B cell (primary cell): ENCODE results near the gene PTPN14. TPM values are rescaled to one million over a fixed set of nuclear protein-coding genes. Genes with fewer than 3 reads are reported as not detected.

Experiments used
- ATAC-seq: fragments of 200-7000 bp; cut with Tn5 transposase; one replicate; pipeline ENCODE4 v1.10.0; 2021; ENCODE audit warnings: low read depth, mild to moderate bottlenecking, moderate number of reproducible peaks, moderate library complexity
- CTCF ChIA-PET: fragments of 350-600 bp; sonication (Branson Sonifier 250); formaldehyde crosslinking; loops from one replicate; lab custom pipeline; 2021; ENCODE audit warnings: antibody characterized with exemption, inconsistent platforms; lab: Charles Lee
- POLR2A ChIA-PET: fragments of 350-600 bp; sonication (Branson Sonifier 250); formaldehyde crosslinking; loops from one replicate; lab custom pipeline; 2021; ENCODE audit warnings: antibody characterized with exemption; lab: Charles Lee
- DNase-seq: peaks from one replicate; pipeline ENCODE4 v3.0.0; 2013
- H2AFZ ChIP-seq: 2 replicates; pipeline ENCODE4 v1.6.1; 2012; ENCODE audit warnings: mild to moderate bottlenecking, low read depth, low read length; ENCODE audit not compliant: insufficient read depth, poor library complexity, severe bottlenecking
- H3K27ac ChIP-seq, 2 donors: 1 replicate in 1 of 2; 2 replicates in 1 of 2; pipeline ENCODE4 v1.5.1; 2012 to 2013; ENCODE audit warnings: low read length in 2 of 2, mild to moderate bottlenecking in 2 of 2, moderate library complexity in 1 of 2
- H3K27me3 ChIP-seq, 4 experiments: fragments of 200-600 bp in 1 of 4; sonication (generic) in 1 of 4; replicated peaks in 1 of 4; 1 replicate in 2 of 4; 2 replicates in 2 of 4; pipeline versions ENCODE4 v1.6.1 to v1.7.0; 2013 to 2016; ENCODE audit warnings: low read length in 3 of 4, mild to moderate bottlenecking in 2 of 4, mixed read lengths in 1 of 4, moderate library complexity in 1 of 4; ENCODE audit not compliant: insufficient read depth in 4 of 4, control insufficient read depth in 3 of 4; ENCODE audit errors: control extremely low read depth in 1 of 4
- H3K36me3 ChIP-seq, 2 experiments: replicated peaks in 1 of 2; 1 replicate in 1 of 2; 2 replicates in 1 of 2; pipeline versions ENCODE4 v1.6.1 to v1.7.1; 2013; ENCODE audit warnings: low read length in 1 of 2; ENCODE audit not compliant: insufficient read depth in 2 of 2, control insufficient read depth in 1 of 2; ENCODE audit errors: control extremely low read depth in 1 of 2, extremely low read depth in 1 of 2
- H3K4me1 ChIP-seq, 2 donors: fragments of 200-600 bp in 1 of 2; sonication (generic) in 1 of 2; 1 replicate in 1 of 2; 2 replicates in 1 of 2; pipeline versions ENCODE4 v1.5.1 to v1.6.1; 2013 to 2017; ENCODE audit warnings: low read length in 2 of 2; ENCODE audit not compliant: control insufficient read depth in 2 of 2, insufficient read depth in 2 of 2
- H3K4me2 ChIP-seq: replicated peaks from 2 replicates; pipeline ENCODE3; 2012; ENCODE audit warnings: mild to moderate bottlenecking, low read depth, low read length; ENCODE audit not compliant: poor library complexity, severe bottlenecking
- H3K4me3 ChIP-seq, 5 experiments: fragments of 200-600 bp in 1 of 5; sonication (generic) in 1 of 5; 1 replicate in 3 of 5; 2 replicates in 2 of 5; pipeline versions ENCODE4 v1.5.1 to v1.7.0; 2011 to 2016; ENCODE audit warnings: low read length in 4 of 5, mild to moderate bottlenecking in 4 of 5, low read depth in 2 of 5, control low read depth in 1 of 5, moderate library complexity in 1 of 5; ENCODE audit not compliant: insufficient read depth in 1 of 5; ENCODE audit errors: control extremely low read depth in 1 of 5, extremely low read depth in 1 of 5
- H3K79me2 ChIP-seq: fragments of 200-600 bp; sonication (generic); one replicate; pipeline ENCODE4 v1.6.0; 2016; ENCODE audit warnings: low read length; ENCODE audit not compliant: control insufficient read depth, insufficient read depth
- H3K9ac ChIP-seq: fragments of 200-600 bp; sonication (generic); 2 replicates; pipeline ENCODE4 v1.6.1; 2017; ENCODE audit warnings: mild to moderate bottlenecking, low read length, moderate library complexity
- H3K9me3 ChIP-seq, 3 donors: one replicate each; pipeline versions ENCODE4 v1.6.1 to v1.7.1; 2013; ENCODE audit warnings: low read length in 2 of 3; ENCODE audit not compliant: control insufficient read depth in 2 of 3, insufficient read depth in 1 of 3; ENCODE audit errors: control extremely low read depth in 1 of 3
- H4K20me1 ChIP-seq: 2 replicates; pipeline ENCODE4 v1.6.0; 2012; ENCODE audit warnings: mild to moderate bottlenecking, low read length; ENCODE audit not compliant: insufficient read depth, control insufficient read depth, poor library complexity, severe bottlenecking
- H3K27ac Mint-ChIP-seq: one replicate; pipeline ENCODE4 v1.8.0; 2021; ENCODE audit warnings: mixed read lengths
- H3K27me3 Mint-ChIP-seq: one replicate; pipeline ENCODE4 v1.8.0; 2021; ENCODE audit warnings: mixed read lengths
- H3K4me1 Mint-ChIP-seq: one replicate; pipeline ENCODE4 v1.8.0; 2021; ENCODE audit warnings: mixed read lengths
- H3K4me3 Mint-ChIP-seq: one replicate; pipeline ENCODE4 v1.8.0; 2021; ENCODE audit warnings: mixed read lengths
- H3K9me3 Mint-ChIP-seq: one replicate; pipeline ENCODE4 v1.8.0; 2022; ENCODE audit warnings: mixed read lengths; ENCODE audit not compliant: insufficient read depth
- EZH2 ChIP-seq: IDR thresholded peaks from 2 replicates; pipeline ENCODE4 v1.6.1; 2012; ENCODE audit warnings: borderline replicate concordance, low read depth, mild to moderate bottlenecking, moderate library complexity, low read length; ENCODE audit not compliant: insufficient read depth, poor library complexity, severe bottlenecking
- WGBS: methylation state at CpG from one replicate; pipeline ENCODE4 v1.1.5; 2013; ENCODE audit warnings: missing lambda C conversion rate; ENCODE audit not compliant: insufficient coverage; 5-methylcytosine and 5-hydroxymethylcytosine counted together
- intact Hi-C: fragments of 100-400 bp; cut with micrococcal nuclease; formaldehyde crosslinking; loops from one replicate; pipeline ENCODE4 v1.10.0; 2022
- polyA plus RNA-seq: library from polyadenylated mRNA; depleted of rRNA; stranded (reverse); fragments of >200 nt; gene quantifications from 2 replicates; pipeline ENCODE4 v1.2.3, GENCODE V29; 2012
- total RNA-seq, 2 donors: library from RNA; stranded (reverse); fragments of 120-200 nt in 1 of 2; gene quantifications; 1 replicate in 1 of 2; 2 replicates in 1 of 2; pipeline versions ENCODE4 v1.2.3 to v1.2.4, GENCODE V29; 2013 to 2022
- TF ChIP-seq, protein P1 (sequence below): fragments of 200-600 bp; IDR thresholded peaks from one replicate; pipeline ENCODE4 v1.8.0; 2022; ENCODE audit warnings: antibody characterized with exemption, mild to moderate bottlenecking

Gene PTPN14
- total and polyA plus RNA-seq, 2 donors (not counting 1 experiment from before 2014, with no cell fraction given) = under 0.01 TPM; not detected in 1

DNA sequence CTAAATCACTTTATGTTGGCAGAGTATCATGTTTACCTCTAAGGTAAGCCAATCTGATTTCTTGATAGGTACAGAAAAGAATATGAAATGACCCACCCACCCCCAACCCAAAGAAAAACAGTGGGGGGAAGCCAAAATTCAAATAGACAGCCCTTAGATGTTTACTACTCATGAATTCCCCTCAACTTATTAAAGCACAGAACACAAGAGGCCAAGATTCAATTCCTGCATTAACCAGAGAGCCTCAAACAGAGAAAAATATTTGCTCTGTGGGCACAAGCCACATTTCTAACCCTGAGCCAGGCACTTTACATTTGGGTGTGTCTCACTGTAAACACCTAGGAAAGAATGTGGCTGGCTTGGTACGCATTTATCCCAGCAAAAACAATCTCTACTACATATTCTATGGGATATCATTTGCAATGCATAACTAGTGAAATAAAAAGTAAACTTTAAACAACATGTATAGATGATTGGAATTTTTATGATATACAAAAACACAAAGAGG lies 84.3 kb downstream of the PTPN14 start:
- DNase-seq (no peak), ATAC-seq (no peak)
- Mint-ChIP-seq H3K4me3 (no peak overlapping the region), H3K27ac (no peak overlapping the region), H3K4me1 (no peaks in the 10 kb centered on the region), H3K9me3 (no peaks in the 10 kb centered on the region), H3K27me3 (peaks cover 10% of the 10 kb centered on the region)
- H4K20me1 ChIP-seq = no peaks in the 10 kb centered on the region
- H3K27ac ChIP-seq = no peak overlapping the region
- no peak overlapping the region for H2AFZ ChIP-seq
- H3K79me2 ChIP-seq = no peaks in the 10 kb centered on the region
- no CpG with 5 or more reads among the region's 1 CpG for WGBS
- CTCF ChIA-PET = no interaction called here
- POLR2A ChIA-PET = no interaction called here
- H3K36me3 ChIP-seq = no peaks in the 10 kb centered on the region
- no peak overlapping the region for H3K4me3 ChIP-seq
- H3K27me3 ChIP-seq = peaks cover 0 to 4% (median 0%) of the 10 kb centered on the region in 4 experiments
- no peak overlapping the region for H3K4me2 ChIP-seq
- no peak for TF ChIP-seq EZH2
- TF ChIP-seq, protein P1, sequence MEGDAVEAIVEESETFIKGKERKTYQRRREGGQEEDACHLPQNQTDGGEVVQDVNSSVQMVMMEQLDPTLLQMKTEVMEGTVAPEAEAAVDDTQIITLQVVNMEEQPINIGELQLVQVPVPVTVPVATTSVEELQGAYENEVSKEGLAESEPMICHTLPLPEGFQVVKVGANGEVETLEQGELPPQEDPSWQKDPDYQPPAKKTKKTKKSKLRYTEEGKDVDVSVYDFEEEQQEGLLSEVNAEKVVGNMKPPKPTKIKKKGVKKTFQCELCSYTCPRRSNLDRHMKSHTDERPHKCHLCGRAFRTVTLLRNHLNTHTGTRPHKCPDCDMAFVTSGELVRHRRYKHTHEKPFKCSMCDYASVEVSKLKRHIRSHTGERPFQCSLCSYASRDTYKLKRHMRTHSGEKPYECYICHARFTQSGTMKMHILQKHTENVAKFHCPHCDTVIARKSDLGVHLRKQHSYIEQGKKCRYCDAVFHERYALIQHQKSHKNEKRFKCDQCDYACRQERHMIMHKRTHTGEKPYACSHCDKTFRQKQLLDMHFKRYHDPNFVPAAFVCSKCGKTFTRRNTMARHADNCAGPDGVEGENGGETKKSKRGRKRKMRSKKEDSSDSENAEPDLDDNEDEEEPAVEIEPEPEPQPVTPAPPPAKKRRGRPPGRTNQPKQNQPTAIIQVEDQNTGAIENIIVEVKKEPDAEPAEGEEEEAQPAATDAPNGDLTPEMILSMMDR = no peak
- no peaks in the 10 kb centered on the region for H3K9me3 ChIP-seq
- intact Hi-C loops = no loop called here
- H3K4me1 ChIP-seq = no peaks in the 10 kb centered on the region
- H3K9ac ChIP-seq = no peak overlapping the region

DNA sequence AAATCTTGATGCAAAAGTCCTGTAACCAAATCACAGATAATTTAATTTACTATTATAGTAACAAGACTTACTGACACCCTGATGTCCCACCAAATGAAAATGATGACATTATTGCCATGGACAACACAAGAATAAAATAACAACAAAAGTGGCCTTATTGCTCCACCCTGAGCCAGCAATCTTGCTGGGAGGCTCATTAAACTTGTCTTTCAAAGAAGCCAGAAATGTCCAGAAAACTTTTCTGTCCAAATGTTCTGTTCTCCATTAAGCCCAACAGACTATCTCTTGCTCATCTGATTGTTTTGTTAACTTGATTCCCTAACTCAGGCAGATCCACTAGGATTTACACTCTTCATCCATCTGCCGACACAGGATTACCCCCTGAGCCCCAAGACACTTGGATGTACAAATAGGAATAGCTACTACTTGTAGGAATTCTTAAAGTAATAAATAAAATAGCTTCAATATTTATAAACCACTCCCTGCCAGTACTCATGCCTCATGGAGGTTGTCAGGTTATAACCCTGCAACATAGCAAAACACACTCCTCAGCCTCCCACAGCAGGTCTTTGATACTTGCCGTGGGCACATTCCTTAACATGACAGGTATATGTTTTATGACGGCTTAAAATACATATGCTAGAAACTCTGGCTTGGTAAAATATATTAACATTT lies 84.9 kb downstream of the PTPN14 start:
- H2AFZ ChIP-seq = no peak overlapping the region
- no peaks in the 10 kb centered on the region for H3K4me1 ChIP-seq
- H3K27me3 Mint-ChIP-seq = peaks cover 13% of the 10 kb centered on the region
- no peaks in the 10 kb centered on the region for H3K9me3 ChIP-seq
- H3K4me2 ChIP-seq = no peak overlapping the region
- intact Hi-C loops = no loop called here
- H3K4me1 Mint-ChIP-seq = no peaks in the 10 kb centered on the region
- H3K27ac Mint-ChIP-seq = no peak overlapping the region
- no peak for ATAC-seq
- no CpG with 5 or more reads among the region's 3 CpGs for WGBS
- ChIA-PET CTCF (no interaction called here), POLR2A (no interaction called here)
- TF ChIP-seq, protein P1 = no peak
- TF ChIP-seq EZH2 = no peak
- no peaks in the 10 kb centered on the region for H3K36me3 ChIP-seq
- no peak overlapping the region for H3K27ac ChIP-seq
- H3K4me3 Mint-ChIP-seq = no peak overlapping the region
- H3K9me3 Mint-ChIP-seq = no peaks in the 10 kb centered on the region
- no peak overlapping the region for H3K9ac ChIP-seq
- H3K79me2 ChIP-seq = no peaks in the 10 kb centered on the region
- DNase-seq = no peak
- H3K27me3 ChIP-seq = peaks cover 0 to 4% (median 0%) of the 10 kb centered on the region in 4 experiments
- no peak overlapping the region for H3K4me3 ChIP-seq
- no peaks in the 10 kb centered on the region for H4K20me1 ChIP-seq
